Measurements from ENCODE around the gene CNN2. TPM values are rescaled to one million over a fixed set of nuclear protein-coding genes. Genes with fewer than 3 reads are reported as not detected.

CNN2 gene
- total RNA-seq, 4 donors from 2014 or later = 2.2 to 10.1 (median 4.1) TPM

DNA sequence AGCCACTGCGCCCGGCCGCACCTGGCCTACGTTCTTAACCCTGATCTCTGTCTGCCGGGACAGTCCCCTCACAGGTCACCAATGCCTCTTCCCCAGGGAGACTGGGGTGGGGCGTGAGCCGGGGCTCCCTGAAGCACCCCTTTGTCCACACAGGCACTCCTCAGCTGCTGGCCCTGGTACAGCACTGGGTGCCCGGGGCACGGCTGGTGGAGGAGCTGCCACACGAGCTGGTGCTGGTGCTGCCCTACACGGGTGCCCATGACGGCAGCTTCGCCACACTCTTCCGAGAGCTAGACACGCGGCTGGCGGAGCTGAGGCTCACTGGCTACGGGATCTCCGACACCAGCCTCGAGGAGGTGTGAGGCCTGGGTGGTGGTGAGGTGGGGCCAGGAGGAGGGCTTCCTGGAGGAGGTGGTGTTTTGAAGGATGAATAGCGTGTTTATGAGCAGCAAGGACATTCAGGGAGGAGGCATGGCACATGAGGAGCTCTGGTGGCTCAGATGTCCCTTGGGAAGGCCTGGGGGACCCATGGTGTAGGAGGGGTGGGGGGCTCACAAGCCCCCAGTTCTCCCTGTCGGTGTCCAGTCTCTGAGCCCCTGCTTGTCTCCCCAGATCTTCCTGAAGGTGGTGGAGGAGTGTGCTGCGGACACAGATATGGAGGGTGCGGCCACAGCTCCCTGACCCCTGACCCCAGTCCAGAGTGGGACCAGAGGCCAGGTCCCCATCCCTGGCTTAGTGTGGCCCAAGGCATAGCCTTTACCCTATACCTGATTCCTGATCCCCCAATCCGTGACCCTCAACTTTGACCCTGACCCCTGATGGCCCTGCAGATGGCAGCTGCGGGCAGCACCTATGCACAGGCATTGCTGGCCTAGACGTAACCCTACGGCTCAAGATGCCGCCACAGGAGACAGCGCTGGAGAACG, 27.0 kb downstream of the CNN2 start:
- H3K27me3 ChIP-seq = no peaks in the 10 kb centered on the region
- DNase-seq (no peak), ATAC-seq (no peak)
- in situ Hi-C loops (cut with MboI; ENCODE audit: low sequenced_read_pairs in 4 of 4) = no loop called here
- H3K4me3 ChIP-seq = no peak overlapping the region
- H3K27ac ChIP-seq = no peak overlapping the region
- intact Hi-C loops (cut with DNase I; ENCODE audit: low total_unique reads) = no loop called here
- no peaks in the 10 kb centered on the region for H3K4me1 ChIP-seq
- H3K9me3 ChIP-seq = peaks cover 5 to 23% (median 6%) of the 10 kb centered on the region in 3 donors
- TF ChIP-seq, protein P1, sequence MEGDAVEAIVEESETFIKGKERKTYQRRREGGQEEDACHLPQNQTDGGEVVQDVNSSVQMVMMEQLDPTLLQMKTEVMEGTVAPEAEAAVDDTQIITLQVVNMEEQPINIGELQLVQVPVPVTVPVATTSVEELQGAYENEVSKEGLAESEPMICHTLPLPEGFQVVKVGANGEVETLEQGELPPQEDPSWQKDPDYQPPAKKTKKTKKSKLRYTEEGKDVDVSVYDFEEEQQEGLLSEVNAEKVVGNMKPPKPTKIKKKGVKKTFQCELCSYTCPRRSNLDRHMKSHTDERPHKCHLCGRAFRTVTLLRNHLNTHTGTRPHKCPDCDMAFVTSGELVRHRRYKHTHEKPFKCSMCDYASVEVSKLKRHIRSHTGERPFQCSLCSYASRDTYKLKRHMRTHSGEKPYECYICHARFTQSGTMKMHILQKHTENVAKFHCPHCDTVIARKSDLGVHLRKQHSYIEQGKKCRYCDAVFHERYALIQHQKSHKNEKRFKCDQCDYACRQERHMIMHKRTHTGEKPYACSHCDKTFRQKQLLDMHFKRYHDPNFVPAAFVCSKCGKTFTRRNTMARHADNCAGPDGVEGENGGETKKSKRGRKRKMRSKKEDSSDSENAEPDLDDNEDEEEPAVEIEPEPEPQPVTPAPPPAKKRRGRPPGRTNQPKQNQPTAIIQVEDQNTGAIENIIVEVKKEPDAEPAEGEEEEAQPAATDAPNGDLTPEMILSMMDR (IDR thresholded peaks at IDR 0.05 in 4 of 5, conservative IDR thresholded peaks at IDR 0.05 in 1 of 5) = no peak
- no peak for TF ChIP-seq POLR2A (IDR thresholded peaks at IDR 0.05)
- peaks cover 0 to 44% of the 10 kb centered on the region in 2 donors for H3K36me3 ChIP-seq

DNA sequence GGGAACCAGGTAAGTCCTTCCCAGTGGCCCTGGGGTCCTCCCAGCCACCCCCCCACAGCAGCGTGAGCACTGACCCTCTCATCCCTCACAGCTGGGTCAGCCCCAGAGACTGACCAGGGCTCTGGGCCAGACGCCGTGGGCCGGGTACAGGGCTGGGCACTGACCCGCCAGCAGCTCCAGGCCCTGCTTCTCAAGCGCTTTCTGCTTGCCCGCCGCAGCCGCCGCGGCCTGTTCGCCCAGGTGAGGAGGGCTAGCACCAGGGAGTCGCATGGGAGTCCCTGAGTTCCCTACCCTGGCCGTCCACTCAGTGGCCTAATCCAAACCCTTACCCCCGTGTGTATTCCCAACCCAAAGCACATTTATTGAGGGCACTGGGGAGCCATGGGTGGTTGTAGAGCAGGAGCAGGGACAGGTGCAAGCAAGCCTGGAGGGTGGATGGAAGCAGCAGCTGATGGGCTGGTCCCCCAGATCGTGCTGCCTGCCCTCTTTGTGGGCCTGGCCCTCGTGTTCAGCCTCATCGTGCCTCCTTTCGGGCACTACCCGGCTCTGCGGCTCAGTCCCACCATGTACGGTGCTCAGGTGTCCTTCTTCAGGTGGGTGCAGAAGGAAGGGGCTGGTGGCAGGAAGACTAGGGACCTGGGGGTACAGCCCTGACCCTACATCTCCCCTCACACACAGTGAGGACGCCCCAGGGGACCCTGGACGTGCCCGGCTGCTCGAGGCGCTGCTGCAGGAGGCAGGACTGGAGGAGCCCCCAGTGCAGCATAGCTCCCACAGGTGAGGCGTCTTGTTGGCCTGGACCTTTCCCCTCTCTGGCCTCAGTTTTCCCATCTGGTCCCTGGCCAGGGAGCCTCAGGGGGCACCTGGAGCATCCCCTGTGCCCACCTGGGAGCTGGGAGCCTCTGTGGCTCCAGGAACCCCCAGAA, 28.0 kb downstream of the CNN2 start:
- no peak for TF ChIP-seq POLR2A (IDR thresholded peaks at IDR 0.05)
- TF ChIP-seq, protein P1 (IDR thresholded peaks at IDR 0.05 in 4 of 5, conservative IDR thresholded peaks at IDR 0.05 in 1 of 5) = no peak
- no peak for DNase-seq
- intact Hi-C loops (cut with DNase I; ENCODE audit: low total_unique reads) (no loop called here), in situ Hi-C loops (cut with MboI; ENCODE audit: low sequenced_read_pairs in 4 of 4) (no loop called here)
- Histone ChIP-seq H3K4me3 (no peak overlapping the region), H3K36me3 (peaks cover 0 to 53% of the 10 kb centered on the region in 2 donors), H3K27ac (no peak overlapping the region), H3K4me1 (no peaks in the 10 kb centered on the region), H3K27me3 (no peaks in the 10 kb centered on the region), H3K9me3 (peaks cover 5 to 28% (median 6%) of the 10 kb centered on the region in 3 donors)
- ATAC-seq = no peak

DNA sequence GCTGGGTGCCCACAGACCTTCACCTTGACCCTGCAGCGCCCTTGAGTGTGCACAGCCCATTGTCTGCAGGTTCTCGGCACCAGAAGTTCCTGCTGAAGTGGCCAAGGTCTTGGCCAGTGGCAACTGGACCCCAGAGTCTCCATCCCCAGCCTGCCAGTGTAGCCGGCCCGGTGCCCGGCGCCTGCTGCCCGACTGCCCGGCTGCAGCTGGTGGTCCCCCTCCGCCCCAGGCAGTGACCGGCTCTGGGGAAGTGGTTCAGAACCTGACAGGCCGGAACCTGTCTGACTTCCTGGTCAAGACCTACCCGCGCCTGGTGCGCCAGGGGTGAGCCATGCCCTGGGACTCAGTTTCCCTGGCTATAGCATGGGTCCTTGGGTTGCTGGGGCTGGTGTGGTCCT, 28.6 kb downstream of the CNN2 start:
- Histone ChIP-seq H3K36me3 (peaks cover 0 to 59% of the 10 kb centered on the region in 2 donors), H3K4me1 (no peaks in the 10 kb centered on the region), H3K9me3 (peaks cover 5 to 28% (median 6%) of the 10 kb centered on the region in 3 donors), H3K4me3 (no peak overlapping the region), H3K27ac (no peak overlapping the region), H3K27me3 (no peaks in the 10 kb centered on the region)
- in situ Hi-C loops (cut with MboI; ENCODE audit: low sequenced_read_pairs in 4 of 4) = no loop called here
- ATAC-seq (no peak), DNase-seq (no peak)
- no peak for TF ChIP-seq POLR2A (IDR thresholded peaks at IDR 0.05)
- intact Hi-C loops (cut with DNase I; ENCODE audit: low total_unique reads) = no loop called here

DNA sequence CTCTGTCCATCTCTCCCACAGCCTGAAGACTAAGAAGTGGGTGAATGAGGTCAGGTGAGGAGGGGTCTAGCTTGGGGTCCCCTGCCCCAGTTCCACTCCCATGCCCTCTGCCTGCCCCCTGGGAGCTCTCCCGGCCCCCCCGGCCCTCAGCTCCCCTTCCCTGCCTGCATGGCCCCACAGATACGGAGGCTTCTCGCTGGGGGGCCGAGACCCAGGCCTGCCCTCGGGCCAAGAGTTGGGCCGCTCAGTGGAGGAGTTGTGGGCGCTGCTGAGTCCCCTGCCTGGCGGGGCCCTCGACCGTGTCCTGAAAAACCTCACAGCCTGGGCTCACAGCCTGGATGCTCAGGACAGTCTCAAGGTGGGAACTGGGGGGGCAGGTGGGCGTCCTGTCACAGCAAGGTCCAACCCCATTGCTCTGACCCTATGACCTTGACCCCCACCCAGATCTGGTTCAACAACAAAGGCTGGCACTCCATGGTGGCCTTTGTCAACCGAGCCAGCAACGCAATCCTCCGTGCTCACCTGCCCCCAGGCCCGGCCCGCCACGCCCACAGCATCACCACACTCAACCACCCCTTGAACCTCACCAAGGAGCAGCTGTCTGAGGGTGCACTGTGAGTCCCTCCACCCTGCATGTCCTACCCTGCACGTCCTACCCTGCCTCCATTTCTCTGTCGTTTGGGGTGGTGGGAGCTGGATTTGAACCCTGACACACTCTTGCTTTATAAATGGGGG, 29.6 kb downstream of the CNN2 start:
- H3K27ac ChIP-seq = no peak overlapping the region
- in situ Hi-C loops (cut with MboI; ENCODE audit: low sequenced_read_pairs in 4 of 4) (no loop called here), intact Hi-C loops (cut with DNase I; ENCODE audit: low total_unique reads) (no loop called here)
- TF ChIP-seq, protein P1 (IDR thresholded peaks at IDR 0.05 in 4 of 5, conservative IDR thresholded peaks at IDR 0.05 in 1 of 5) = no peak
- TF ChIP-seq POLR2A (IDR thresholded peaks at IDR 0.05) = no peak
- no peak for DNase-seq
- H3K4me3 ChIP-seq = no peak overlapping the region
- no peaks in the 10 kb centered on the region for H3K4me1 ChIP-seq
- no peak for ATAC-seq
- peaks cover 0 to 59% of the 10 kb centered on the region in 2 donors for H3K36me3 ChIP-seq
- no peaks in the 10 kb centered on the region for H3K27me3 ChIP-seq
- H3K9me3 ChIP-seq = peaks cover 5 to 28% (median 6%) of the 10 kb centered on the region in 3 donors

All from gastrocnemius medialis (tissue), 4 donors.